HG03095 (cell line): ENCODE data around the gene CD86.
"Not testable (repeated sequence)": the region's sequence is repeated elsewhere in the genome, so short reads cannot be mapped to it uniquely, and the experiment has no call there.

Experiments used
- ATAC-seq: cut with Tn5 transposase; IDR thresholded peaks from one replicate; pipeline ENCODE4 v1.9.1; 2021; ENCODE audit warnings: moderate library complexity; ENCODE audit not compliant: unreplicated experiment

CD86 gene

DNA sequence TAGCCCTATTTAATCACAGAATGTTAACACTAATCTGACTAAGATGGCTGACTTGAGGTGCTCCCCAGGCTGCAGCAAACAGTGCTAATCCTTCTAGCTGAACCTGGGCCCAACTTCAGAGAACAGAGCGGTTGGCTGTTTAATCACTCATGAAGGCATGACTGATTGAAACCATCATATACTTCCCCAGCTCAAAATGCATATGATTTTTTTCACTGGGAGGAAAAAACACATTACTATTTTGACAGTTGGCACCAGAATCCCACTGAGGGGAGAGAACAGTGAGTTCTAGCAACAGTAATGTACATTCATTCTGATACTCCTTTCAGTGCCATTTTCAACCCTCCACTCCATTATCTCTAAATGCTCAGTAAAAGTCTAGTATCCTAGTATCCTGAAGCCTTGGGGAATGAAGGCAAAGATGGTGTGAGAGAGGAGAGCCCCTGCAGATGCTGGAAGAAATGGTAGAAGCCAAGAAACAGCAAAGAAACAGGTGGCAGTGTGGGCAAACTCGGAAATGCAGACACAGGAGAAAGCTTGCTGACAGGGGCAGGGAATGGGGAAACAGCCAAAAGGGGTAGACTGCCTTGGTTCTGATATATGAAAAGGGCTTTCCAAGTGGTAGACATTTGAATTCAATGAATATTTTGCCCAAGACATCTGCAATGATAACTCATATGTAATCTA is 93.9 kb downstream of the CD86 start:
- no peak for ATAC-seq

DNA sequence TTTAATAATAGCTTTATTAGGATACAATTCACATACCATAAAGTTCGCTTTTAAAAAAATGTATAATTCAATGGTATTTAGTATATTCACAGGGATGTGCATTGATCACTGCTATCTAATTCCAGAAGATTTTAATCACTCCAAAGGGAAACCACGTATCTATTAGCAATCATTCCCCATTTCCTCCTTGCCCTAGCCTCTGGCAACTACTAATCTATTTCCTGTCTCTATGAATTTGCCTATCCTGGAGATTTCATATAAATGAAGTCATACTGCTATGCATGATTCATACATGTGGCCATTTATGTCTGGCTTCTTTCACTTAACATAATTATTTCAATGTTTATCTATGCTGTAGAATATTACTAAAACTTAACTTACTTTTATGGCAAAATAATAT is 96.3 kb downstream of the CD86 start:
- ATAC-seq, result no peak

DNA sequence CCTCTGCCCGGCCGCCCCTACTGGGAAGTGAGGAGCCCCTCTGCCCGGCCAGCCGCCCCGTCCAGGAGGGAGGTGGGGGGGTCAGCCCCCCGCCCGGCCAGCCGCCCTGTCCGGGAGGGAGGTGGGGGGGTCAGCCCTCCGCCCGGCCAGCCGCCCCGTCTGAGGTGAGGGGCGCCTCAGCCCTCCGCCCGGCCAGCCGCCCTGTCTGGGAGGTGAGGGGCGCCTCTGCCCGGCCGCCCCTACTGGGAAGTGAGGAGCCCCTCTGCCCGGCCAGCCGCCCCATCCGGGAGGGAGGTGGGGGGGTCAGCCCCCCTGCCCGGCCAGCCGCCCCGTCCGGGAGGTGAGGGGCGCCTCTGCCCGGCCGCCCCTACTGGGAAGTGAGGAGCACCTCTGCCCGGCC is 109.8 kb downstream of the CD86 start:
- ATAC-seq, result not testable (repeated sequence)

DNA sequence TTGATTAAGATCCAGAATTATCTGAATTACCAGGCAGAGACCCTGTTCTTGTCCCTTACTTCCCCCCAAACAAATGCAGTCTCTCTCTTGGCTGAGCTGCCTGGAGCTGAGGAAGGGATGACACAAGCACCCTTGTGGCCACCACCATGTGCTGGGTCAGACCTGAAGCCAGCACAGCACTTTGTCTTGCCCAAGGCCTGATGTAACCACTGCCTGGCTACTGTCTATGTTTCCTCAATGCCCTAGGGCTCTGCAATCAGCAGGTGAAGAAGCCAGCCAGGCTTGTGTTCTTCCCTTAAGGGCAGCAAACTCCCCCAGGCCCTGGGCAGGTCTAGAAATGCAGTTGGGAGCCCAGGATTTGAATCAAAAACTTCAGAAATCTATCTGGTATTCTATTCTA is 112.5 kb downstream of the CD86 start:
- no peak for ATAC-seq

DNA sequence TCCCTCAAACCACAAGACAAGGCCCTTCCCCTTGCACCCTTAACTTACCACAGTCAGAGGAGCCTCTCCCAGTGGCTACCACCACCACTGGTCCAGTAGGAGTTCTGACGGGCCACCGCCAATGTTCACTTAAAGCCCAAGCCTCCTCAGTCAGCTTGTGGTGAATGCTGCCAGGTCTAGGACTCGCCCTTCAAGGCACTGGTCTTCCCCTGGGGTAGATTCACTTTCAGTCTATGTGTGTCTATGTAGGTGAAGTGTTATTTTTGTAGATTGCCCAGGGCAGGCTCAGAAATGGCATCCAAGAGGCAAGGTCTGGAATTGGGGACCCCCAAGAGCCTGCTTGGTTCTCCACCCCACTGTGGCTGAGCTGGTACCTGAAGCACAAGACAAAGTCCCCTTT is 112.9 kb downstream of the CD86 start:
- ATAC-seq, result no peak

DNA sequence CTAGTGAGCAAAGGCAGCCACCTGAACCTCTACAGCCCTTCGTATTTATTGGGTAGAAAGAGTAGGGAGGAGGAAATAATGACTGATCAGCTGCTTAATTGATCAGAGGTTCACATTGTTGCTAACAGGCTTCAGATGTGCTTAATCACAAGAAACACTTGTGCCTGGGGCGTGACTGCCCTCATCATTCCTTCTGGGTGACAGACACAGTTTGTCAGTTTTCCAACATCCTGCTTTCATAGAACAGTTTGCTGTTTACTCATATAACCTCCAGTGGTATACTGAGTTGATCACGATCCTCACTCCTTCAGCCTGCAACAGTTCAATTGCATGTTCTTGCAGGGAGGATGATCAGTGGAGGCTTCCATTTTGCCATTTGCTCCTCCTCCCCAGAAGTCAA is 114.7 kb downstream of the CD86 start:
- no peak for ATAC-seq
